ENCODE measurements around the gene CAGE1.
A peak's percentile ranks its signal among the peaks of the same experiment; 100 is the strongest.

DNA sequence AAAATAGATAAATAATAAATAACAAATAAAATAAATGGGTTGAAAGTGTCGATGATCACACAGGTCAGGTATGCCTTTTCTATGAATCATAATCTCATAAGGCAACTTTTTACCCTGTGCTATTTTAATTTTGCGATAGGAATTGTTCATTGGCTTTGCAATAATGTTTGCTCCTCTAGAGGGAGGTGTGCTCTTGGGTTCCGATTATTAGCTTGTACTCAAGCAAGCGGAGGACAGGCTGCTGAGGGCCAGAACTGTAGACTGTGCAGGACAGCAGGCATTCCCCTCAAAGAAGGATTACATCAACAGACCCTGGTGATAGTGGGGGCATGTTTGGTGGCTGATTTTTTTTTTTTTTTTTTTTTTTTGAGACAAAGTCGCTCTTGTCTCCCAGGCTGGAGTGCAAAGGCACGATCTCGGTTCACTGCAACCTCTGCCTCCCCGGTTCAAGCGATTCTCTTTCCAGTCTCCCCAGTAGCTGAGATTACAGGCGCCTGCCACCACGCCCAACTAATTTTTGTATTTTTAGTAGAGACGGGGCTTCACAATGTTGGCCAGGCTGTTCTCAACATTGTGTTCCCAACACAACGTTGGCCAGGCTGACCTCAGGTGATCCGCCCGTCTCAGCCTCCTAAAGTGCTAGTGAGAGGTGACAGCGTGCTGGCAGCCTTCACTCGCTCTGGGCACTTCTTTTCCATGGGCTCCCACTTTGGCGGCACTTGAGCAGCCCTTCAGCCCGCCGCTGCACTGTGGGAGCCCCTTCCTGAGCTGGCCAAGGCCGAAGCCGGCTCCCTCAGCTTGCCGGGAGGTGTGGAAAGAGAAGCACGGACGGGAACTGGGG, 35.6 kb upstream of the CAGE1 start:
- TF ChIP-seq, protein P1, sequence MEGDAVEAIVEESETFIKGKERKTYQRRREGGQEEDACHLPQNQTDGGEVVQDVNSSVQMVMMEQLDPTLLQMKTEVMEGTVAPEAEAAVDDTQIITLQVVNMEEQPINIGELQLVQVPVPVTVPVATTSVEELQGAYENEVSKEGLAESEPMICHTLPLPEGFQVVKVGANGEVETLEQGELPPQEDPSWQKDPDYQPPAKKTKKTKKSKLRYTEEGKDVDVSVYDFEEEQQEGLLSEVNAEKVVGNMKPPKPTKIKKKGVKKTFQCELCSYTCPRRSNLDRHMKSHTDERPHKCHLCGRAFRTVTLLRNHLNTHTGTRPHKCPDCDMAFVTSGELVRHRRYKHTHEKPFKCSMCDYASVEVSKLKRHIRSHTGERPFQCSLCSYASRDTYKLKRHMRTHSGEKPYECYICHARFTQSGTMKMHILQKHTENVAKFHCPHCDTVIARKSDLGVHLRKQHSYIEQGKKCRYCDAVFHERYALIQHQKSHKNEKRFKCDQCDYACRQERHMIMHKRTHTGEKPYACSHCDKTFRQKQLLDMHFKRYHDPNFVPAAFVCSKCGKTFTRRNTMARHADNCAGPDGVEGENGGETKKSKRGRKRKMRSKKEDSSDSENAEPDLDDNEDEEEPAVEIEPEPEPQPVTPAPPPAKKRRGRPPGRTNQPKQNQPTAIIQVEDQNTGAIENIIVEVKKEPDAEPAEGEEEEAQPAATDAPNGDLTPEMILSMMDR (IDR thresholded peaks at IDR 0.05; ENCODE audit: poor library complexity), result peak; percentile 58
- TF ChIP-seq EZH2 (IDR thresholded peaks at IDR 0.05; ENCODE audit: borderline replicate concordance), result no peak

Data from hepatocyte (in vitro differentiated cells).